Measurements from ENCODE around the gene SPRR5. TPM values are rescaled to one million over a fixed set of nuclear protein-coding genes. Genes with fewer than 3 reads are reported as not detected.

Gene SPRR5
- total and polyA plus RNA-seq, 9 of the 15 experiments (the other 6 are each of a cell fraction or from before 2014, with no cell fraction given): not detected

DNA sequence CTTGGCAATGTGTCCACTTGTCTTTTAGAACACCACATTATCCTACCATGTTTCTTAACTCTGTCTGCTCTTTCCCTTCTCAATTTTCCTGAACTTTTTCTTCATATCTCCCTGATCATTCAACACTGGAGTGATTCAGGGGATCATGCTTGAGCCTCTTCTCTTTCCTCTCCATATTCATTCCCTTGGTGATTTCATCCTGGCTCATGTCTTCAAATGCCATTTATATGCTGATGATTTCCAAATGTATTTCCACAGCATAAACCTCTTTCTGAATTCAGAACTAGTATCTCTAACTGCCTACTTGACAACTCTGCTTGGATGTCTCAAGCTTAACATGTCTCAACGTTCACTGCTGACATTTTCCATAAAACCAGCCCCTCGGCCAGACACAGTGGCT, 47.1 kb upstream of the SPRR5 start (continued):
- TF ChIP-seq, protein P1, sequence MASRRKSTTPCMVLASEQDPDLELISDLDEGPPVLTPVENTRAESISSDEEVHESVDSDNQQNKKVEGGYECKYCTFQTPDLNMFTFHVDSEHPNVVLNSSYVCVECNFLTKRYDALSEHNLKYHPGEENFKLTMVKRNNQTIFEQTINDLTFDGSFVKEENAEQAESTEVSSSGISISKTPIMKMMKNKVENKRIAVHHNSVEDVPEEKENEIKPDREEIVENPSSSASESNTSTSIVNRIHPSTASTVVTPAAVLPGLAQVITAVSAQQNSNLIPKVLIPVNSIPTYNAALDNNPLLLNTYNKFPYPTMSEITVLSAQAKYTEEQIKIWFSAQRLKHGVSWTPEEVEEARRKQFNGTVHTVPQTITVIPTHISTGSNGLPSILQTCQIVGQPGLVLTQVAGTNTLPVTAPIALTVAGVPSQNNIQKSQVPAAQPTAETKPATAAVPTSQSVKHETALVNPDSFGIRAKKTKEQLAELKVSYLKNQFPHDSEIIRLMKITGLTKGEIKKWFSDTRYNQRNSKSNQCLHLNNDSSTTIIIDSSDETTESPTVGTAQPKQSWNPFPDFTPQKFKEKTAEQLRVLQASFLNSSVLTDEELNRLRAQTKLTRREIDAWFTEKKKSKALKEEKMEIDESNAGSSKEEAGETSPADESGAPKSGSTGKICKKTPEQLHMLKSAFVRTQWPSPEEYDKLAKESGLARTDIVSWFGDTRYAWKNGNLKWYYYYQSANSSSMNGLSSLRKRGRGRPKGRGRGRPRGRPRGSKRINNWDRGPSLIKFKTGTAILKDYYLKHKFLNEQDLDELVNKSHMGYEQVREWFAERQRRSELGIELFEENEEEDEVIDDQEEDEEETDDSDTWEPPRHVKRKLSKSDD (conservative IDR thresholded peaks at IDR 0.05; ENCODE audit: low read length): no peak
- TF ChIP-seq, protein P2, sequence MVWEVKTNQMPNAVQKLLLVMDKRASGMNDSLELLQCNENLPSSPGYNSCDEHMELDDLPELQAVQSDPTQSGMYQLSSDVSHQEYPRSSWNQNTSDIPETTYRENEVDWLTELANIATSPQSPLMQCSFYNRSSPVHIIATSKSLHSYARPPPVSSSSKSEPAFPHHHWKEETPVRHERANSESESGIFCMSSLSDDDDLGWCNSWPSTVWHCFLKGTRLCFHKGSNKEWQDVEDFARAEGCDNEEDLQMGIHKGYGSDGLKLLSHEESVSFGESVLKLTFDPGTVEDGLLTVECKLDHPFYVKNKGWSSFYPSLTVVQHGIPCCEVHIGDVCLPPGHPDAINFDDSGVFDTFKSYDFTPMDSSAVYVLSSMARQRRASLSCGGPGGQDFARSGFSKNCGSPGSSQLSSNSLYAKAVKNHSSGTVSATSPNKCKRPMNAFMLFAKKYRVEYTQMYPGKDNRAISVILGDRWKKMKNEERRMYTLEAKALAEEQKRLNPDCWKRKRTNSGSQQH (CRISPR knock-in tag; IDR thresholded peaks at IDR 0.05): no peak
- TF ChIP-seq MED1 (CRISPR knock-in tag; IDR thresholded peaks at IDR 0.05; ENCODE audit: borderline replicate concordance) (no peak), FUS (optimal IDR thresholded peaks at IDR 0.05; ENCODE audit: low read depth, low read length) (no peak), HNRNPL (IDR thresholded peaks at IDR 0.05; ENCODE audit: low read depth, low read length) (no peak), NCOA2 (IDR thresholded peaks at IDR 0.05; ENCODE audit: partially characterized antibody in 2 of 2) (no peak), SETDB1 (IDR thresholded peaks at IDR 0.05; ENCODE audit: low read length) (no peak), FOXA1 (IDR thresholded peaks at IDR 0.05; ENCODE audit: borderline replicate concordance) (no peak)
- TF ChIP-seq, protein P3, sequence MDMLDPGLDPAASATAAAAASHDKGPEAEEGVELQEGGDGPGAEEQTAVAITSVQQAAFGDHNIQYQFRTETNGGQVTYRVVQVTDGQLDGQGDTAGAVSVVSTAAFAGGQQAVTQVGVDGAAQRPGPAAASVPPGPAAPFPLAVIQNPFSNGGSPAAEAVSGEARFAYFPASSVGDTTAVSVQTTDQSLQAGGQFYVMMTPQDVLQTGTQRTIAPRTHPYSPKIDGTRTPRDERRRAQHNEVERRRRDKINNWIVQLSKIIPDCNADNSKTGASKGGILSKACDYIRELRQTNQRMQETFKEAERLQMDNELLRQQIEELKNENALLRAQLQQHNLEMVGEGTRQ (CRISPR knock-in tag; IDR thresholded peaks at IDR 0.05): no peak

All from K562 (cell line).